ENCODE results near the gene MAP4K5. TPM values are rescaled to one million over a fixed set of nuclear protein-coding genes. Genes with fewer than 3 reads are reported as not detected.

The MAP4K5 gene
- total RNA-seq, 1 donor from 2014 or later, result 12.3 TPM

GRCh38 chr14:50452296-50452695 is 80.1 kb downstream of the MAP4K5 start:
- Histone ChIP-seq H3K27me3 (ENCODE audit: low read depth) (no peaks in the 10 kb centered on the region), H3K4me3 (no peak overlapping the region), H3K36me3 (peaks cover 83% of the 10 kb centered on the region), H3K27ac (replicated peaks) (no peak overlapping the region), H3K9me3 (replicated peaks) (peaks cover 7% of the 10 kb centered on the region), H3K4me1 (no peaks in the 10 kb centered on the region)
- DNase-seq, result no peak
- intact Hi-C loops (cut with micrococcal nuclease), result no loop called here
- TF ChIP-seq, protein P1, sequence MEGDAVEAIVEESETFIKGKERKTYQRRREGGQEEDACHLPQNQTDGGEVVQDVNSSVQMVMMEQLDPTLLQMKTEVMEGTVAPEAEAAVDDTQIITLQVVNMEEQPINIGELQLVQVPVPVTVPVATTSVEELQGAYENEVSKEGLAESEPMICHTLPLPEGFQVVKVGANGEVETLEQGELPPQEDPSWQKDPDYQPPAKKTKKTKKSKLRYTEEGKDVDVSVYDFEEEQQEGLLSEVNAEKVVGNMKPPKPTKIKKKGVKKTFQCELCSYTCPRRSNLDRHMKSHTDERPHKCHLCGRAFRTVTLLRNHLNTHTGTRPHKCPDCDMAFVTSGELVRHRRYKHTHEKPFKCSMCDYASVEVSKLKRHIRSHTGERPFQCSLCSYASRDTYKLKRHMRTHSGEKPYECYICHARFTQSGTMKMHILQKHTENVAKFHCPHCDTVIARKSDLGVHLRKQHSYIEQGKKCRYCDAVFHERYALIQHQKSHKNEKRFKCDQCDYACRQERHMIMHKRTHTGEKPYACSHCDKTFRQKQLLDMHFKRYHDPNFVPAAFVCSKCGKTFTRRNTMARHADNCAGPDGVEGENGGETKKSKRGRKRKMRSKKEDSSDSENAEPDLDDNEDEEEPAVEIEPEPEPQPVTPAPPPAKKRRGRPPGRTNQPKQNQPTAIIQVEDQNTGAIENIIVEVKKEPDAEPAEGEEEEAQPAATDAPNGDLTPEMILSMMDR (IDR thresholded peaks at IDR 0.05; ENCODE audit: borderline replicate concordance), result no peak

GRCh38 chr14:50451854-50452253 is 80.5 kb downstream of the MAP4K5 start:
- Histone ChIP-seq H3K4me3 (no peak overlapping the region), H3K27me3 (ENCODE audit: low read depth) (no peaks in the 10 kb centered on the region), H3K4me1 (no peaks in the 10 kb centered on the region), H3K36me3 (peaks cover 80% of the 10 kb centered on the region), H3K27ac (replicated peaks) (no peak overlapping the region), H3K9me3 (replicated peaks) (peaks cover 7% of the 10 kb centered on the region)
- TF ChIP-seq, protein P1 (IDR thresholded peaks at IDR 0.05; ENCODE audit: borderline replicate concordance), result no peak
- intact Hi-C loops (cut with micrococcal nuclease), result no loop called here
- DNase-seq, result no peak

GRCh38 chr14:50447461-50447860 is 84.9 kb downstream of the MAP4K5 start:
- Histone ChIP-seq H3K27ac (replicated peaks) (no peak overlapping the region), H3K4me3 (no peak overlapping the region), H3K27me3 (ENCODE audit: low read depth) (no peaks in the 10 kb centered on the region), H3K9me3 (replicated peaks) (peaks cover 7% of the 10 kb centered on the region), H3K36me3 (peaks cover 79% of the 10 kb centered on the region), H3K4me1 (no peaks in the 10 kb centered on the region)
- intact Hi-C loops (cut with micrococcal nuclease), result no loop called here
- TF ChIP-seq, protein P1 (IDR thresholded peaks at IDR 0.05; ENCODE audit: borderline replicate concordance), result no peak
- DNase-seq, result no peak

GRCh38 chr14:50434528-50434927 is 97.8 kb downstream of the MAP4K5 start:
- no peak overlapping the region for H3K27ac ChIP-seq (replicated peaks)
- no peaks in the 10 kb centered on the region for H3K27me3 ChIP-seq (ENCODE audit: low read depth)
- intact Hi-C loops (cut with micrococcal nuclease), result no loop called here
- H3K4me3 ChIP-seq, result no peak overlapping the region
- H3K4me1 ChIP-seq, result no peaks in the 10 kb centered on the region
- no peak for DNase-seq
- TF ChIP-seq, protein P1 (IDR thresholded peaks at IDR 0.05; ENCODE audit: borderline replicate concordance), result no peak
- H3K9me3 ChIP-seq (replicated peaks), result peaks cover 5% of the 10 kb centered on the region
- peaks cover 63% of the 10 kb centered on the region for H3K36me3 ChIP-seq

- H3K27ac ChIP-seq (replicated peaks), result no peak overlapping the region
- H3K4me3 ChIP-seq, result no peak overlapping the region
- H3K36me3 ChIP-seq, result peaks cover 65% of the 10 kb centered on the region
- intact Hi-C loops (cut with micrococcal nuclease), result no loop called here
- no peak for DNase-seq
- TF ChIP-seq, protein P1 (IDR thresholded peaks at IDR 0.05; ENCODE audit: borderline replicate concordance), result no peak
- no peaks in the 10 kb centered on the region for H3K4me1 ChIP-seq
- H3K27me3 ChIP-seq (ENCODE audit: low read depth), result no peaks in the 10 kb centered on the region
- H3K9me3 ChIP-seq (replicated peaks), result peaks cover 5% of the 10 kb centered on the region
These were observed 100.2 kb downstream of the MAP4K5 start for GRCh38 chr14:50432131-50432530.

DNA sequence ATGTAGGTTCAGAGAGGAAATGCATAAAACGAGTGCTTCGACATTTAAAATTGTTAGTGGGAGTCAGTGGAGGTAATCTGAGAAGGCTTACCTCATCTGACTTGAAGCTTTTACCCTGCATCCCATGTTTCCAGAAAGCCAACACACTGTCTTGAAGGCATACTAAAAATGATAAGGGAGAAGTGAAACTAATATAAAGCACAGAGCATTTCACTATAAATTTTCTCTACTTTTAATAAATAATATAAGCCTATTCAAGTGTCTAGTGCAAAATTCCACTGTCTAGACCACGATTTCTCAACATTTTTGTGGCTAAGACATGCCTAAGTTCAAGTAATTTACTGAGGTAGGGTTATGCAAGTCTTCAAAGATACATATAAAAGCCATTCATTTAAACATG is 106.6 kb downstream of the MAP4K5 start:
- Histone ChIP-seq H3K9me3 (replicated peaks) (no peaks in the 10 kb centered on the region), H3K27ac (replicated peaks) (no peak overlapping the region), H3K27me3 (ENCODE audit: low read depth) (no peaks in the 10 kb centered on the region), H3K4me3 (no peak overlapping the region), H3K36me3 (peaks cover 63% of the 10 kb centered on the region), H3K4me1 (no peaks in the 10 kb centered on the region)
- TF ChIP-seq, protein P1 (IDR thresholded peaks at IDR 0.05; ENCODE audit: borderline replicate concordance), result no peak
- intact Hi-C loops (cut with micrococcal nuclease), result no loop called here
- no peak for DNase-seq

Data from left ventricle myocardium inferior (tissue), 1 donor.